Measurements from ENCODE around the gene UNC5CL. TPM values are rescaled to one million over a fixed set of nuclear protein-coding genes. Genes with fewer than 3 reads are reported as not detected.
A peak's percentile ranks its signal among the peaks of the same experiment; 100 is the strongest.

The UNC5CL gene
- total RNA-seq, 1 experiment from 2014 or later, result 2.2 TPM

DNA sequence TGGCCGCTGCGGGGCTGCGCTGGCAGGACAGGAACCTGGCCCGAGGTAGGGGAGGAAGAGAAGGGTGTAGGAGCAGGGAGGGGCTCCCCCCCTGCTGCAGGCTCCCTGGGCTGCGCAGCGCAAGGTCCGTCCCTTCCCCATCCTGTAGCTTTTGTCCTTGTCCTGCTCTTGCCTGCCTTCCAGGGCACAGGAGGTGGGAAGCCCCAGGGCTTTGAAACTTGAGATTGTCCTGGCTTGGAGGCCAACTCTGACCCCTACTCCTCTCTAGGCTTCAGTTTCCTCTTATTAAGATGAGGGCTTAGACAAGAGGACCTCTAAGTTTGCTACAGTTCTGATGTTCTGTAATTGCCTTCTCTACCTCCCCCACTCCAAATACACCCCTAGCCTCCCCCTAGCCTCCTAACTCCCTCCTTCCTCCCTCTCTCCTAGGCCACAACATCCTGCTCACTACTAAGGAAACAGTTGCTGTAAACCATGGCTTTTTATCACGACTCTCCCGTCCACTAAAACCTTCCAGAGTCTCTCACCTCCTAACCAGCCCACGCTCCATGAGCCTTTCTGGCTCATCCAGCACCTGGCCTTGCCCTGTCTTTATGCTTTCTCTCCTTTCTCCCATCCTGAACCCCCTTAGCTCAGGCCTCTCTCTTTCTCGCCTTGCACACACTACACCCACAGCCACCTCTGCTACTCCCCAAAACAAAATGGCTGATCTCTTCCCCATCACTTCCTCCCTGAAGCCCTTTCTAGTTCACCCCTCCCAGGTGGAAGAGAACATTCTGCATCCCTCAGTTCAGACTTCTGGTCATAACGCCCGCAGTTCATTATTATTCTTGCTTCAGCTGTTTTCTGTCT lies 10.2 kb downstream of the UNC5CL start:
- Histone ChIP-seq H3K9ac (ENCODE audit: low read length) (0 out of 2 replicates have a peak overlapping the region, but pooled peaks have one; percentile 46), H3K9me3 (ENCODE audit: control insufficient read depth in 1 of 2, insufficient read depth in 1 of 2, low read depth in 1 of 2, low read length in 2 of 2) (no peaks in the 10 kb centered on the region)
- BruUV-seq (replicated peaks), result no TSS peak

More for the DNA sequence above, 10.2 kb downstream of the UNC5CL start:
- CTCF ChIA-PET, result interaction anchor here (1.3 to 2.8 kb wide), 13 partner anchors 7 to 700 kb away, joined by 3 to 25 read pairs (median 7); partner anchors contain the start of genes NFYA and UNC5CL
- POLR2A ChIA-PET, result interaction anchor here (1.1 to 1.4 kb wide), 2 partner anchors 8 to 30 kb away, joined by 3 to 5 read pairs; no protein-coding TSS in a partner anchor
- ATAC-seq, result no peak
- Histone ChIP-seq H3K27me3 (ENCODE audit: insufficient read depth, low read length) (no peaks in the 10 kb centered on the region), H3K79me2 (ENCODE audit: insufficient read depth, low read length) (no peaks in the 10 kb centered on the region), H4K20me1 (ENCODE audit: insufficient read depth) (no peaks in the 10 kb centered on the region), H3K4me1 (ENCODE audit: control insufficient read depth in 1 of 2, insufficient read depth in 2 of 2, low read length in 2 of 2) (peaks cover 5 to 17% of the 10 kb centered on the region in 2 experiments), H3K27ac (ENCODE audit: low read depth, low read length) (no peak overlapping the region; the same call in 1 of the 2 replicates), H3K36me3 (ENCODE audit: control insufficient read depth in 1 of 2, insufficient read depth in 2 of 2, low read length in 2 of 2) (no peaks in the 10 kb centered on the region), H2AFZ (ENCODE audit: low read depth, low read length, poor library complexity, severe bottlenecking) (peak overlapping the region; percentile 26), H3K4me2 (ENCODE audit: low read length) (peak overlapping the region; percentile 86), H3K4me3 (replicated peaks in 1 of 2; ENCODE audit: low read depth in 1 of 2, low read length in 2 of 2) (peak overlapping the region in 1 of 2 experiments; percentile 58; a peak in 3 of 4 replicates), H3K9me2 (ENCODE audit: insufficient read depth) (no peaks in the 10 kb centered on the region)
- TF ChIP-seq SIN3A (IDR thresholded peaks at IDR 0.05; ENCODE audit: low read depth) (no peak), ZFX (IDR thresholded peaks at IDR 0.05) (no peak), EZH2 (IDR thresholded peaks at IDR 0.05) (no peak), POLR2A (IDR thresholded peaks at IDR 0.05; ENCODE audit: borderline replicate concordance, extremely low read depth, insufficient read depth, insufficient read length) (no peak), SP1 (IDR thresholded peaks at IDR 0.05; ENCODE audit: low read depth) (no peak), TCF7L2 (IDR thresholded peaks at IDR 0.05; ENCODE audit: borderline replicate concordance, extremely low read depth, insufficient read depth, insufficient read length) (no peak), CBX3 (IDR thresholded peaks at IDR 0.05; ENCODE audit: low read depth) (no peak)
- TF ChIP-seq, protein P1, sequence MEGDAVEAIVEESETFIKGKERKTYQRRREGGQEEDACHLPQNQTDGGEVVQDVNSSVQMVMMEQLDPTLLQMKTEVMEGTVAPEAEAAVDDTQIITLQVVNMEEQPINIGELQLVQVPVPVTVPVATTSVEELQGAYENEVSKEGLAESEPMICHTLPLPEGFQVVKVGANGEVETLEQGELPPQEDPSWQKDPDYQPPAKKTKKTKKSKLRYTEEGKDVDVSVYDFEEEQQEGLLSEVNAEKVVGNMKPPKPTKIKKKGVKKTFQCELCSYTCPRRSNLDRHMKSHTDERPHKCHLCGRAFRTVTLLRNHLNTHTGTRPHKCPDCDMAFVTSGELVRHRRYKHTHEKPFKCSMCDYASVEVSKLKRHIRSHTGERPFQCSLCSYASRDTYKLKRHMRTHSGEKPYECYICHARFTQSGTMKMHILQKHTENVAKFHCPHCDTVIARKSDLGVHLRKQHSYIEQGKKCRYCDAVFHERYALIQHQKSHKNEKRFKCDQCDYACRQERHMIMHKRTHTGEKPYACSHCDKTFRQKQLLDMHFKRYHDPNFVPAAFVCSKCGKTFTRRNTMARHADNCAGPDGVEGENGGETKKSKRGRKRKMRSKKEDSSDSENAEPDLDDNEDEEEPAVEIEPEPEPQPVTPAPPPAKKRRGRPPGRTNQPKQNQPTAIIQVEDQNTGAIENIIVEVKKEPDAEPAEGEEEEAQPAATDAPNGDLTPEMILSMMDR (IDR thresholded peaks at IDR 0.05 in 2 of 3, conservative IDR thresholded peaks at IDR 0.05 in 1 of 3; ENCODE audit: borderline replicate concordance in 1 of 3, insufficient read depth in 1 of 3, low read depth in 2 of 3, low read length in 2 of 3), result no peak
- TF ChIP-seq, protein P2, sequence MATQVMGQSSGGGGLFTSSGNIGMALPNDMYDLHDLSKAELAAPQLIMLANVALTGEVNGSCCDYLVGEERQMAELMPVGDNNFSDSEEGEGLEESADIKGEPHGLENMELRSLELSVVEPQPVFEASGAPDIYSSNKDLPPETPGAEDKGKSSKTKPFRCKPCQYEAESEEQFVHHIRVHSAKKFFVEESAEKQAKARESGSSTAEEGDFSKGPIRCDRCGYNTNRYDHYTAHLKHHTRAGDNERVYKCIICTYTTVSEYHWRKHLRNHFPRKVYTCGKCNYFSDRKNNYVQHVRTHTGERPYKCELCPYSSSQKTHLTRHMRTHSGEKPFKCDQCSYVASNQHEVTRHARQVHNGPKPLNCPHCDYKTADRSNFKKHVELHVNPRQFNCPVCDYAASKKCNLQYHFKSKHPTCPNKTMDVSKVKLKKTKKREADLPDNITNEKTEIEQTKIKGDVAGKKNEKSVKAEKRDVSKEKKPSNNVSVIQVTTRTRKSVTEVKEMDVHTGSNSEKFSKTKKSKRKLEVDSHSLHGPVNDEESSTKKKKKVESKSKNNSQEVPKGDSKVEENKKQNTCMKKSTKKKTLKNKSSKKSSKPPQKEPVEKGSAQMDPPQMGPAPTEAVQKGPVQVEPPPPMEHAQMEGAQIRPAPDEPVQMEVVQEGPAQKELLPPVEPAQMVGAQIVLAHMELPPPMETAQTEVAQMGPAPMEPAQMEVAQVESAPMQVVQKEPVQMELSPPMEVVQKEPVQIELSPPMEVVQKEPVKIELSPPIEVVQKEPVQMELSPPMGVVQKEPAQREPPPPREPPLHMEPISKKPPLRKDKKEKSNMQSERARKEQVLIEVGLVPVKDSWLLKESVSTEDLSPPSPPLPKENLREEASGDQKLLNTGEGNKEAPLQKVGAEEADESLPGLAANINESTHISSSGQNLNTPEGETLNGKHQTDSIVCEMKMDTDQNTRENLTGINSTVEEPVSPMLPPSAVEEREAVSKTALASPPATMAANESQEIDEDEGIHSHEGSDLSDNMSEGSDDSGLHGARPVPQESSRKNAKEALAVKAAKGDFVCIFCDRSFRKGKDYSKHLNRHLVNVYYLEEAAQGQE (IDR thresholded peaks at IDR 0.05; ENCODE audit: low read depth), result no peak
- DNase-seq (ENCODE audit: low read depth, low spot score), result no peak
- intact Hi-C loops (cut with micrococcal nuclease), result loop anchor here (1.0 to 10.0 kb wide), 4 partner anchors 133 to 1044 kb away; no protein-coding TSS in a partner anchor
- RAD21 ChIA-PET (ENCODE audit: low non-redundant PET in 1 of 2, low total read pairs in 2 of 2, uncharacterized antibody in 2 of 2, unreplicated experiment in 2 of 2), result interaction anchor here in 1 of 2 experiments (1.3 kb wide), 1 partner anchor 135 kb away, joined by 7 read pairs; no protein-coding TSS in a partner anchor
